H9 (cell line): ENCODE measurements around the gene ACOT13. TPM values are rescaled to one million over a fixed set of nuclear protein-coding genes. Genes with fewer than 3 reads are reported as not detected.
A peak's percentile ranks its signal among the peaks of the same experiment; 100 is the strongest.

Experiments used
- DNase-seq: peaks from one replicate; pipeline ENCODE4 v3.0.0-alpha.2; 2017
- H2AFZ ChIP-seq: one replicate; pipeline ENCODE4 v1.6.1; 2013; ENCODE audit warnings: mild to moderate bottlenecking, low read length, control low read depth, moderate library complexity
- H2AK5ac ChIP-seq: 2 replicates; pipeline ENCODE4 v1.6.1; 2013; ENCODE audit warnings: low read length, control low read depth, mixed read lengths; ENCODE audit not compliant: insufficient read length
- H2BK120ac ChIP-seq: one replicate; pipeline ENCODE4 v1.6.1; 2013; ENCODE audit warnings: low read depth, mild to moderate bottlenecking, low read length, control low read depth, inconsistent platforms; ENCODE audit not compliant: poor library complexity, severe bottlenecking
- H2BK12ac ChIP-seq: 2 replicates; pipeline ENCODE4 v1.6.1; 2013; ENCODE audit warnings: low read length, control low read depth, mixed read lengths, low read depth; ENCODE audit not compliant: insufficient read length
- H2BK15ac ChIP-seq: 2 replicates; pipeline ENCODE4 v1.6.1; 2013; ENCODE audit warnings: low read depth, low read length, control low read depth
- H2BK20ac ChIP-seq: one replicate; pipeline ENCODE4 v1.6.1; 2013; ENCODE audit warnings: low read depth, mild to moderate bottlenecking, low read length, control low read depth, inconsistent platforms; ENCODE audit not compliant: poor library complexity, severe bottlenecking
- H2BK5ac ChIP-seq: 2 replicates; pipeline ENCODE4 v1.6.1; 2013; ENCODE audit warnings: low read length, control low read depth, mixed read lengths; ENCODE audit not compliant: insufficient read length
- H3K14ac ChIP-seq: 2 replicates; pipeline ENCODE4 v1.6.1; 2013; ENCODE audit warnings: low read length, control low read depth; ENCODE audit not compliant: insufficient read depth
- H3K18ac ChIP-seq: 2 replicates; pipeline ENCODE4 v1.6.1; 2013; ENCODE audit warnings: low read depth, mild to moderate bottlenecking, mixed read lengths, low read length, control low read depth; ENCODE audit not compliant: insufficient read length
- H3K23ac ChIP-seq: 2 replicates; pipeline ENCODE4 v1.6.1; 2013; ENCODE audit warnings: low read length, control low read depth, mixed read lengths, low read depth; ENCODE audit not compliant: insufficient read length
- H3K23me2 ChIP-seq: 2 replicates; pipeline ENCODE4 v1.6.1; 2013; ENCODE audit warnings: low read depth, mild to moderate bottlenecking, mixed read lengths, low read length, control low read depth; ENCODE audit not compliant: insufficient read length, poor library complexity, severe bottlenecking
- H3K27ac ChIP-seq: 2 replicates; pipeline ENCODE4 v1.5.1; 2013; ENCODE audit warnings: low read length, control low read depth, mixed read lengths, low read depth; ENCODE audit not compliant: insufficient read length
- H3K27me3 ChIP-seq: 2 replicates; pipeline ENCODE4 v1.6.1; 2013; ENCODE audit warnings: low read length, control low read depth, inconsistent platforms; ENCODE audit not compliant: insufficient read depth
- H3K4ac ChIP-seq: 2 replicates; pipeline ENCODE4 v1.6.1; 2013; ENCODE audit warnings: low read depth, mild to moderate bottlenecking, control low read depth, inconsistent platforms, low read length, moderate library complexity
- H3K4me1 ChIP-seq: 2 replicates; pipeline ENCODE4 v1.6.1; 2013; ENCODE audit warnings: low read length, control low read depth, inconsistent platforms; ENCODE audit not compliant: insufficient read depth
- H3K4me2 ChIP-seq: 2 replicates; pipeline ENCODE4 v1.6.1; 2013; ENCODE audit warnings: low read length, control low read depth, mixed read lengths; ENCODE audit not compliant: insufficient read length, insufficient read depth
- H3K56ac ChIP-seq: 2 replicates; pipeline ENCODE4 v1.6.1; 2013; ENCODE audit warnings: low read depth, mild to moderate bottlenecking, mixed read lengths, low read length, control low read depth; ENCODE audit not compliant: insufficient read length
- H3K79me1 ChIP-seq: 2 replicates; pipeline ENCODE4 v1.6.1; 2013; ENCODE audit warnings: low read depth, mild to moderate bottlenecking, moderate library complexity, low read length, control low read depth, inconsistent platforms; ENCODE audit not compliant: insufficient read depth, poor library complexity, severe bottlenecking
- H3K79me2 ChIP-seq: 2 replicates; pipeline ENCODE4 v1.6.1; 2013; ENCODE audit warnings: low read length, control low read depth, inconsistent platforms; ENCODE audit not compliant: insufficient read depth
- H3K9ac ChIP-seq: 2 replicates; pipeline ENCODE4 v1.6.1; 2013; ENCODE audit warnings: low read length, control low read depth, mixed read lengths; ENCODE audit not compliant: insufficient read length; ENCODE audit errors: extremely low read depth
- H3K9me3 ChIP-seq: one replicate; pipeline ENCODE4 v1.6.1; 2013; ENCODE audit warnings: low read depth, low read length, inconsistent platforms; ENCODE audit not compliant: control insufficient read depth
- H3T11ph ChIP-seq: one replicate; pipeline ENCODE4 v1.6.1; 2013; ENCODE audit warnings: mild to moderate bottlenecking, low read length, control low read depth, inconsistent platforms
- H4K20me1 ChIP-seq: one replicate; pipeline ENCODE4 v1.6.1; 2013; ENCODE audit not compliant: control insufficient read depth, insufficient read length, insufficient read depth
- H4K5ac ChIP-seq: 2 replicates; pipeline ENCODE4 v1.6.1; 2013; ENCODE audit warnings: low read depth, mild to moderate bottlenecking, mixed read lengths, low read length, control low read depth; ENCODE audit not compliant: insufficient read length
- H4K8ac ChIP-seq: replicated peaks from 2 replicates; pipeline ENCODE4 v1.6.1; 2013; ENCODE audit warnings: low read length, control low read depth, mixed read lengths, low read depth; ENCODE audit not compliant: insufficient read length
- H4K91ac ChIP-seq: 2 replicates; pipeline ENCODE4 v1.6.1; 2013; ENCODE audit warnings: low read depth, mild to moderate bottlenecking, moderate library complexity, mixed read lengths, low read length, control low read depth; ENCODE audit not compliant: insufficient read length
- H3K27ac Mint-ChIP-seq, 3 experiments: 2 replicates in 2 of 3; 3 replicates in 1 of 3; pipeline ENCODE4 v1.8.0; 2020 to 2021; ENCODE audit warnings: mixed read lengths in 3 of 3, mild to moderate bottlenecking in 1 of 3, moderate library complexity in 1 of 3
- H3K27me3 Mint-ChIP-seq: 2 replicates; pipeline ENCODE4 v1.8.0; 2021; ENCODE audit warnings: low read depth, mild to moderate bottlenecking, moderate library complexity, mixed read lengths
- H3K36me3 Mint-ChIP-seq, 3 experiments: 2 replicates in 2 of 3; 3 replicates in 1 of 3; pipeline ENCODE4 v1.8.0; 2020 to 2021; ENCODE audit warnings: low read depth in 3 of 3, mixed read lengths in 3 of 3; ENCODE audit not compliant: insufficient read depth in 1 of 3
- H3K4me1 Mint-ChIP-seq, 2 experiments: 2 replicates each; pipeline ENCODE4 v1.8.0; 2020; ENCODE audit warnings: mixed read lengths in 2 of 2
- H3K4me3 Mint-ChIP-seq, 2 experiments: 2 replicates in 1 of 2; 3 replicates in 1 of 2; pipeline ENCODE4 v1.8.0; 2020 to 2021; ENCODE audit warnings: mild to moderate bottlenecking in 2 of 2, mixed read lengths in 2 of 2, moderate library complexity in 1 of 2
- H3K9me3 Mint-ChIP-seq, 2 experiments: 2 replicates in 1 of 2; 3 replicates in 1 of 2; pipeline ENCODE4 v1.8.0; 2020; ENCODE audit warnings: mild to moderate bottlenecking in 2 of 2, mixed read lengths in 2 of 2, moderate library complexity in 1 of 2
- WGBS: extraction: QIAGEN DNeasy Blood & Tissue Kit; methylation state at CpG from one replicate; pipeline ENCODE4 v1.1.7; 2013; ENCODE audit warnings: missing lambda C conversion rate, low lambda C conversion rate, mixed read lengths; ENCODE audit not compliant: insufficient read length; ENCODE audit errors: extremely low coverage; 5-methylcytosine and 5-hydroxymethylcytosine counted together
- total RNA-seq: library from RNA; stranded (reverse); gene quantifications from 2 replicates; pipeline ENCODE4 v1.2.1, GENCODE V29; 2021
- TF ChIP-seq, protein P1 (sequence below): fragments of 200-600 bp; sonication (generic); conservative IDR thresholded peaks from 3 replicates; pipeline ENCODE4 v1.8.0; 2021; ENCODE audit warnings: antibody characterized with exemption, mild to moderate bottlenecking

The ACOT13 gene
- total RNA-seq, 1 experiment from 2014 or later: 38.0 TPM

DNA sequence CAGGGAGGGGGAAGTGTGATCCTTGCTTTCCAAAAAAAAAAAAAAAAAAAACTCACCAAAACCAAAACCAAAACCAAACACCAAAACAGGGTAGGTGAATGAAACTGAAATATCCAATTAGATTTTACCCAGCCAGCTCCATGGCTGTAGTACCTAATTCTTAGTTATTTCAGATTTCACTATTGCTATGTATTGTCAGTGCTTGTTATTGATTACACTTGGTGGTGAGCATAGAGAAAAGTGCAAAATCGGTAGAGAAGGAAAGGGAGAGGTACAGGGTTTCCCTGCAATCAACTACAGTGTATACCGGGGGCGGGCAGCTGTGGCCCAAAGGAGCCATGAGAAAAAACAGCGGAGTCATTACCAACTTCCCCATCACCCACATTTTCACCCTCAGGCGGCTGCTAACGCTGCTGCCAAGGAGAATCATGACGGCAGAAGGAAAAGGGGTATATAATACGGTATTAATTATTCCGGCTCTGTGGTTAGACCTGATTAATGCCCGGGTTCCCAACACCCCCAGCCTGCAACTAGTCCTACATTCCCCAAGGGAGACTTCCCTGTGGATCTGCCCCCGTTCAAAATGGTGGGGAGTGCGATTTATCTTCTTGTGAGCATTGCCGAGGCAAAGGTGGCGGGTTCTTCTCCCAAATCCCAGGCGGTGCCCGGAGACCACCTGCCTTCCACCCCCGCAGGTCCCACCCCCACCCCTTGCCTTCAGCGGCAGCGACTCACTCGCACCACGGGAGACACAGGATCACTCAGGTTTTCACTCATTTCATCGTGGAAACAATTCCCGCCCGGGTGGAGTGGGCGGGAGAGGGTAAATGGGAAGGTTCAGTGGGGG, 52.5 kb downstream of the ACOT13 start, which contains the start of gene C6orf62:
Gene C6orf62 (minus strand): TSS at position 30 of the 847 bp plus-strand sequence. CDS start 486 bp downstream, outside the sequence.
- Histone ChIP-seq H3K9me3 (no peaks in the 10 kb centered on the region), H4K5ac (no peak within 1 kb of the TSS), H4K8ac (no peak within 1 kb of the TSS), H3T11ph (no peak within 1 kb of the TSS), H3K79me2 (peaks cover 31% of the 10 kb centered on the region), H3K18ac (peak within 1 kb of the TSS; percentile 91), H4K20me1 (no peaks in the 10 kb centered on the region), H3K79me1 (no peaks in the 10 kb centered on the region), H3K23ac (no peak within 1 kb of the TSS), H3K56ac (no peak within 1 kb of the TSS), H2BK120ac (no peak within 1 kb of the TSS), H2BK12ac (no peak within 1 kb of the TSS), H2BK15ac (no peak within 1 kb of the TSS), H2BK5ac (no peak within 1 kb of the TSS), H3K23me2 (peaks cover 13% of the 10 kb centered on the region), H3K27ac (no peak within 1 kb of the TSS), H3K9ac (peak within 1 kb of the TSS; percentile 94), H2AK5ac (no peak within 1 kb of the TSS), H2BK20ac (no peak within 1 kb of the TSS), H3K4me1 (no peaks in the 10 kb centered on the region), H3K4me2 (peak within 1 kb of the TSS; percentile 94), H3K4ac (no peak within 1 kb of the TSS), H3K14ac (peak within 1 kb of the TSS; percentile 91; the same call in 1 of the 2 replicates), H3K27me3 (no peaks in the 10 kb centered on the region), H4K91ac (no peak within 1 kb of the TSS), H2AFZ (no peak within 1 kb of the TSS)
- TF ChIP-seq, protein P1, sequence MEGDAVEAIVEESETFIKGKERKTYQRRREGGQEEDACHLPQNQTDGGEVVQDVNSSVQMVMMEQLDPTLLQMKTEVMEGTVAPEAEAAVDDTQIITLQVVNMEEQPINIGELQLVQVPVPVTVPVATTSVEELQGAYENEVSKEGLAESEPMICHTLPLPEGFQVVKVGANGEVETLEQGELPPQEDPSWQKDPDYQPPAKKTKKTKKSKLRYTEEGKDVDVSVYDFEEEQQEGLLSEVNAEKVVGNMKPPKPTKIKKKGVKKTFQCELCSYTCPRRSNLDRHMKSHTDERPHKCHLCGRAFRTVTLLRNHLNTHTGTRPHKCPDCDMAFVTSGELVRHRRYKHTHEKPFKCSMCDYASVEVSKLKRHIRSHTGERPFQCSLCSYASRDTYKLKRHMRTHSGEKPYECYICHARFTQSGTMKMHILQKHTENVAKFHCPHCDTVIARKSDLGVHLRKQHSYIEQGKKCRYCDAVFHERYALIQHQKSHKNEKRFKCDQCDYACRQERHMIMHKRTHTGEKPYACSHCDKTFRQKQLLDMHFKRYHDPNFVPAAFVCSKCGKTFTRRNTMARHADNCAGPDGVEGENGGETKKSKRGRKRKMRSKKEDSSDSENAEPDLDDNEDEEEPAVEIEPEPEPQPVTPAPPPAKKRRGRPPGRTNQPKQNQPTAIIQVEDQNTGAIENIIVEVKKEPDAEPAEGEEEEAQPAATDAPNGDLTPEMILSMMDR: no peak
- WGBS: no CpG with 5 or more reads among the region's 25 CpGs
- peaks cover 19 to 30% of the 10 kb centered on the region in 2 experiments for H3K4me1 Mint-ChIP-seq
- no peaks in the 10 kb centered on the region for H3K27me3 Mint-ChIP-seq
- no peak for DNase-seq
- H3K27ac Mint-ChIP-seq: peak within 1 kb of the TSS; percentile 99 to 100 (median 100)
- H3K9me3 Mint-ChIP-seq: no peaks in the 10 kb centered on the region
- H3K36me3 Mint-ChIP-seq: peaks cover 39 to 53% (median 51%) of the 10 kb centered on the region in 3 experiments
- H3K4me3 Mint-ChIP-seq: peak within 1 kb of the TSS; percentile 96 to 99
